ENCODE data around the gene DNAAF8.

DNA sequence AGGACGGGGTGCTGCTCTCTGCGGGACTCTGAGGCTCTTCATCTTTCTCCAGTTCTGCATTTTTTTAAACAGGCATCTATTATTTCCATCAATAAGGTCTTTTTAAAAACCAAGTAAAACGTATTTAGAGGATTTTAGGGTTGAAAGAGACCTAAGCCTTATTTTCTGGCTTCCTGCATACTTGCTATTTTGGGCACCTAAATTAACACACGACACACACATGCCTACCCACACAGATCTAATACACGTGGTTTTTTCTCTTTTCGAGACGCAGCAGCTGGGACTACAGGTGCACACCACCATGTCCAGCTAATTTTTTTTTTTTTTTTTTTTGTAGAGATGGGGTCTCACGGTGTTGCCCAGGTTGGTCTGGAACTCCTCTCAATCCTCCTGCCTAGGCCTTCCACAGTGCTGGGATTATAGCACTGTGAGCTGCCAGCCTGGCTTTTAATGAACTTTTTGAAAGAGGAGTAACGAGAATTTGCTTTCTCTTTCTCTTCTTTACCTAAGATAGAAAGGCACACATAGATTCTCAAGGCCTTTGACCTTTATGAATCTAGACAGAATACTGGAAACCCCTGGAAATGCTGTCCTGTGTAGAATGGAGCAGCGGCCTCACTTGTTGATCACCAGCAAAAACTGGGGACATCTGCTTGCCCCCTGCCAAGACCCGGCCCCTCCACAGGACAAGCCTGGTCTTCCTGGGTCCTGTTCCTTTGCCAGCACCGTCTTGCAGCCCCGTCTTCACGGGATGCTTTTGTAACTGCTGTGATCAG lies 13.8 kb downstream of the DNAAF8 start:
- TF ChIP-seq SMC3 (conservative IDR thresholded peaks at IDR 0.05; ENCODE audit: poor library complexity) = no peak
- TF ChIP-seq, protein P1, sequence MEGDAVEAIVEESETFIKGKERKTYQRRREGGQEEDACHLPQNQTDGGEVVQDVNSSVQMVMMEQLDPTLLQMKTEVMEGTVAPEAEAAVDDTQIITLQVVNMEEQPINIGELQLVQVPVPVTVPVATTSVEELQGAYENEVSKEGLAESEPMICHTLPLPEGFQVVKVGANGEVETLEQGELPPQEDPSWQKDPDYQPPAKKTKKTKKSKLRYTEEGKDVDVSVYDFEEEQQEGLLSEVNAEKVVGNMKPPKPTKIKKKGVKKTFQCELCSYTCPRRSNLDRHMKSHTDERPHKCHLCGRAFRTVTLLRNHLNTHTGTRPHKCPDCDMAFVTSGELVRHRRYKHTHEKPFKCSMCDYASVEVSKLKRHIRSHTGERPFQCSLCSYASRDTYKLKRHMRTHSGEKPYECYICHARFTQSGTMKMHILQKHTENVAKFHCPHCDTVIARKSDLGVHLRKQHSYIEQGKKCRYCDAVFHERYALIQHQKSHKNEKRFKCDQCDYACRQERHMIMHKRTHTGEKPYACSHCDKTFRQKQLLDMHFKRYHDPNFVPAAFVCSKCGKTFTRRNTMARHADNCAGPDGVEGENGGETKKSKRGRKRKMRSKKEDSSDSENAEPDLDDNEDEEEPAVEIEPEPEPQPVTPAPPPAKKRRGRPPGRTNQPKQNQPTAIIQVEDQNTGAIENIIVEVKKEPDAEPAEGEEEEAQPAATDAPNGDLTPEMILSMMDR (IDR thresholded peaks at IDR 0.05; ENCODE audit: poor library complexity, severe bottlenecking) = no peak
- TF ChIP-seq, protein P2, sequence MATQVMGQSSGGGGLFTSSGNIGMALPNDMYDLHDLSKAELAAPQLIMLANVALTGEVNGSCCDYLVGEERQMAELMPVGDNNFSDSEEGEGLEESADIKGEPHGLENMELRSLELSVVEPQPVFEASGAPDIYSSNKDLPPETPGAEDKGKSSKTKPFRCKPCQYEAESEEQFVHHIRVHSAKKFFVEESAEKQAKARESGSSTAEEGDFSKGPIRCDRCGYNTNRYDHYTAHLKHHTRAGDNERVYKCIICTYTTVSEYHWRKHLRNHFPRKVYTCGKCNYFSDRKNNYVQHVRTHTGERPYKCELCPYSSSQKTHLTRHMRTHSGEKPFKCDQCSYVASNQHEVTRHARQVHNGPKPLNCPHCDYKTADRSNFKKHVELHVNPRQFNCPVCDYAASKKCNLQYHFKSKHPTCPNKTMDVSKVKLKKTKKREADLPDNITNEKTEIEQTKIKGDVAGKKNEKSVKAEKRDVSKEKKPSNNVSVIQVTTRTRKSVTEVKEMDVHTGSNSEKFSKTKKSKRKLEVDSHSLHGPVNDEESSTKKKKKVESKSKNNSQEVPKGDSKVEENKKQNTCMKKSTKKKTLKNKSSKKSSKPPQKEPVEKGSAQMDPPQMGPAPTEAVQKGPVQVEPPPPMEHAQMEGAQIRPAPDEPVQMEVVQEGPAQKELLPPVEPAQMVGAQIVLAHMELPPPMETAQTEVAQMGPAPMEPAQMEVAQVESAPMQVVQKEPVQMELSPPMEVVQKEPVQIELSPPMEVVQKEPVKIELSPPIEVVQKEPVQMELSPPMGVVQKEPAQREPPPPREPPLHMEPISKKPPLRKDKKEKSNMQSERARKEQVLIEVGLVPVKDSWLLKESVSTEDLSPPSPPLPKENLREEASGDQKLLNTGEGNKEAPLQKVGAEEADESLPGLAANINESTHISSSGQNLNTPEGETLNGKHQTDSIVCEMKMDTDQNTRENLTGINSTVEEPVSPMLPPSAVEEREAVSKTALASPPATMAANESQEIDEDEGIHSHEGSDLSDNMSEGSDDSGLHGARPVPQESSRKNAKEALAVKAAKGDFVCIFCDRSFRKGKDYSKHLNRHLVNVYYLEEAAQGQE (IDR thresholded peaks at IDR 0.05; ENCODE audit: borderline replicate concordance) = no peak
- TF ChIP-seq POLR2AphosphoS5 (IDR thresholded peaks at IDR 0.05) = no peak
- TF ChIP-seq MXI1 (conservative IDR thresholded peaks at IDR 0.05; ENCODE audit: poor library complexity, severe bottlenecking) = no peak
- no peak for TF ChIP-seq RAD21 (conservative IDR thresholded peaks at IDR 0.05)
- no peak for TF ChIP-seq EZH2 (IDR thresholded peaks at IDR 0.05; ENCODE audit: borderline replicate concordance, insufficient read depth, low read length, poor library complexity, severe bottlenecking)
